Measurements from ENCODE around the gene STIP1.

Gene STIP1

GRCh38 chr11:64224151-64224890 is 38.4 kb downstream of the STIP1 start:
- H3K18ac ChIP-seq (ENCODE audit: low read length): no peak overlapping the region

GRCh38 chr11:64224891-64225607 is 39.1 kb downstream of the STIP1 start:
- Histone ChIP-seq H3K9me3 (ENCODE audit: insufficient read depth, low read depth, low read length) (peaks cover 5% of the 10 kb centered on the region), H3K4me1 (ENCODE audit: control insufficient read depth in 1 of 2, insufficient read depth in 2 of 2, low read length in 2 of 2) (peaks cover 15 to 24% of the 10 kb centered on the region in 2 experiments), H3K4me3 (ENCODE audit: low read depth, low read length) (peak overlapping the region; percentile 83), H2BK12ac (ENCODE audit: low read length) (peak overlapping the region; percentile 42), H2BK120ac (ENCODE audit: insufficient read depth, low read length, poor library complexity) (peak overlapping the region; percentile 57), H3K27me3 (ENCODE audit: insufficient read depth, low read length) (no peaks in the 10 kb centered on the region), H3K27ac (ENCODE audit: low read depth, low read length) (no peak overlapping the region), H3K79me2 (ENCODE audit: control insufficient read depth, insufficient read depth, low read length, poor library complexity) (peaks cover 12% of the 10 kb centered on the region), H3K79me1 (ENCODE audit: low read length) (peaks cover 15% of the 10 kb centered on the region), H3K4me2 (ENCODE audit: low read length) (peak overlapping the region; percentile 95), H4K12ac (ENCODE audit: low read depth, low read length) (peak overlapping the region; percentile 94), H3K14ac (ENCODE audit: low read length) (peak overlapping the region; percentile 92), H4K8ac (ENCODE audit: low read depth, low read length) (peak overlapping the region; percentile 90), H3K4ac (ENCODE audit: low read depth, low read length) (peak overlapping the region; percentile 74), H4K91ac (ENCODE audit: low read depth, low read length) (peak overlapping the region; percentile 94), H2AK5ac (ENCODE audit: low read length) (peak overlapping the region; percentile 93), H3K36me3 (ENCODE audit: control insufficient read depth in 1 of 2, insufficient read depth in 2 of 2, low read length in 2 of 2) (peaks cover 25 to 27% of the 10 kb centered on the region in 2 experiments), H2AFZ (ENCODE audit: insufficient read depth, low read length, poor library complexity) (peak overlapping the region; percentile 11), H3K9ac (ENCODE audit: low read length) (no peak overlapping the region), H3K23ac (ENCODE audit: low read length) (no peak overlapping the region), H3K18ac (ENCODE audit: low read length) (peak overlapping the region; percentile 97), H2BK5ac (ENCODE audit: low read depth, low read length, poor library complexity) (peak overlapping the region; percentile 51)
- peak; percentile 52 to 68 for DNase-seq
- no CpG with 5 or more reads among the region's 22 CpGs for WGBS (ENCODE audit: extremely low coverage, insufficient coverage, insufficient read length)

More at GRCh38 chr11:64224151-64224890, 38.4 kb downstream of the STIP1 start:
- H2AK5ac ChIP-seq (ENCODE audit: low read length): no peak overlapping the region
- no peak overlapping the region for H3K4ac ChIP-seq (ENCODE audit: low read depth, low read length)
- no peak overlapping the region for H3K9ac ChIP-seq (ENCODE audit: low read length)
- peaks cover 12% of the 10 kb centered on the region for H3K79me2 ChIP-seq (ENCODE audit: control insufficient read depth, insufficient read depth, low read length, poor library complexity)
- H4K12ac ChIP-seq (ENCODE audit: low read depth, low read length): peak overlapping the region; percentile 13
- peaks cover 15% of the 10 kb centered on the region for H3K79me1 ChIP-seq (ENCODE audit: low read length)
- no peak overlapping the region for H3K4me3 ChIP-seq (ENCODE audit: low read depth, low read length)
- peaks cover 15 to 20% of the 10 kb centered on the region in 2 experiments for H3K4me1 ChIP-seq (ENCODE audit: control insufficient read depth in 1 of 2, insufficient read depth in 2 of 2, low read length in 2 of 2)
- H2BK120ac ChIP-seq (ENCODE audit: insufficient read depth, low read length, poor library complexity): no peak overlapping the region
- DNase-seq: peak in 1 of 2 donors; percentile 43
- no peak overlapping the region for H2BK12ac ChIP-seq (ENCODE audit: low read length)
- H3K36me3 ChIP-seq (ENCODE audit: control insufficient read depth in 1 of 2, insufficient read depth in 2 of 2, low read length in 2 of 2): peaks cover 31 to 33% of the 10 kb centered on the region in 2 experiments
- H3K14ac ChIP-seq (ENCODE audit: low read length): no peak overlapping the region
- whole genome bisulfite sequencing (ENCODE audit: extremely low coverage, insufficient coverage, insufficient read length): no CpG with 5 or more reads among the region's 17 CpGs
- H4K8ac ChIP-seq (ENCODE audit: low read depth, low read length): no peak overlapping the region
- H3K27ac ChIP-seq (ENCODE audit: low read depth, low read length): no peak overlapping the region
- no peak overlapping the region for H2BK5ac ChIP-seq (ENCODE audit: low read depth, low read length, poor library complexity)
- no peak overlapping the region for H4K91ac ChIP-seq (ENCODE audit: low read depth, low read length)
- no peak overlapping the region for H3K4me2 ChIP-seq (ENCODE audit: low read length)
- H3K23ac ChIP-seq (ENCODE audit: low read length): no peak overlapping the region
- H3K9me3 ChIP-seq (ENCODE audit: insufficient read depth, low read depth, low read length): peaks cover 5% of the 10 kb centered on the region
- no peaks in the 10 kb centered on the region for H3K27me3 ChIP-seq (ENCODE audit: insufficient read depth, low read length)
- H2AFZ ChIP-seq (ENCODE audit: insufficient read depth, low read length, poor library complexity): no peak overlapping the region

GRCh38 chr11:64225608-64226506 is 39.9 kb downstream of the STIP1 start, which contains the start of the genes NUDT22 and TRPT1:
TSS of gene NUDT22 (plus strand) at chr11:64226274. CDS start at chr11:64226653, 379 bp downstream.
TSS of gene TRPT1 (minus strand) at chr11:64226186. CDS start at chr11:64225860, 326 bp downstream.
- peak within 1 kb of the TSS; percentile 93 for H2AK5ac ChIP-seq (ENCODE audit: low read length)
- H3K27me3 ChIP-seq (ENCODE audit: insufficient read depth, low read length): no peaks in the 10 kb centered on the region
- peaks cover 5% of the 10 kb centered on the region for H3K9me3 ChIP-seq (ENCODE audit: insufficient read depth, low read depth, low read length)
- peak within 1 kb of the TSS; percentile 94 for H4K8ac ChIP-seq (ENCODE audit: low read depth, low read length)
- H3K9ac ChIP-seq (ENCODE audit: low read length): peak within 1 kb of the TSS; percentile 87
- peak within 1 kb of the TSS; percentile 94 for H4K91ac ChIP-seq (ENCODE audit: low read depth, low read length)
- no peak within 1 kb of the TSS for H3K23ac ChIP-seq (ENCODE audit: low read length)
- H2BK120ac ChIP-seq (ENCODE audit: insufficient read depth, low read length, poor library complexity): peak within 1 kb of the TSS; percentile 70
- H3K79me1 ChIP-seq (ENCODE audit: low read length): peaks cover 20% of the 10 kb centered on the region
- H3K36me3 ChIP-seq (ENCODE audit: control insufficient read depth in 1 of 2, insufficient read depth in 2 of 2, low read length in 2 of 2): peaks cover 17 to 19% of the 10 kb centered on the region in 2 experiments
- peak within 1 kb of the TSS; percentile 95 for H3K4me2 ChIP-seq (ENCODE audit: low read length)
- H2BK12ac ChIP-seq (ENCODE audit: low read length): peak within 1 kb of the TSS; percentile 42
- peaks cover 15 to 24% of the 10 kb centered on the region in 2 experiments for H3K4me1 ChIP-seq (ENCODE audit: control insufficient read depth in 1 of 2, insufficient read depth in 2 of 2, low read length in 2 of 2)
- DNase-seq: peak; percentile 83 to 92
- H3K4ac ChIP-seq (ENCODE audit: low read depth, low read length): peak within 1 kb of the TSS; percentile 74
- peak within 1 kb of the TSS; percentile 83 for H3K4me3 ChIP-seq (ENCODE audit: low read depth, low read length)
- H4K12ac ChIP-seq (ENCODE audit: low read depth, low read length): peak within 1 kb of the TSS; percentile 94
- H3K18ac ChIP-seq (ENCODE audit: low read length): peak within 1 kb of the TSS; percentile 97
- peak within 1 kb of the TSS; percentile 58 for H2BK5ac ChIP-seq (ENCODE audit: low read depth, low read length, poor library complexity)
- no CpG with 5 or more reads among the region's 54 CpGs for WGBS (ENCODE audit: extremely low coverage, insufficient coverage, insufficient read length)
- peak within 1 kb of the TSS; percentile 5 for H3K27ac ChIP-seq (ENCODE audit: low read depth, low read length)
- peaks cover 16% of the 10 kb centered on the region for H3K79me2 ChIP-seq (ENCODE audit: control insufficient read depth, insufficient read depth, low read length, poor library complexity)
- H3K14ac ChIP-seq (ENCODE audit: low read length): peak within 1 kb of the TSS; percentile 92
- H2AFZ ChIP-seq (ENCODE audit: insufficient read depth, low read length, poor library complexity): peak within 1 kb of the TSS; percentile 76
